Gastrocnemius medialis (tissue), 4 donors: Measurements from ENCODE around the gene KANSL1.

Source experiments
- POLR2A ChIP-seq, 2 donors: fragments of 450-650 bp; IDR thresholded peaks; one replicate each; pipeline ENCODE4 v1.6.1; 2017; ENCODE audit warnings: antibody characterized with exemption in 2 of 2, mild to moderate bottlenecking in 2 of 2, moderate library complexity in 2 of 2
- TF ChIP-seq, protein P1 (sequence below), 5 experiments: fragments of 450-650 bp in 3 of 5; fragments of 200-600 bp in 2 of 5; sonication (generic) in 2 of 5; IDR thresholded peaks in 4 of 5; conservative IDR thresholded peaks in 1 of 5; 1 replicate in 4 of 5; 2 replicates in 1 of 5; pipeline ENCODE4 v1.5.1; 2016 to 2019; ENCODE audit warnings: antibody characterized with exemption in 5 of 5, mild to moderate bottlenecking in 3 of 5, moderate library complexity in 3 of 5

DNA sequence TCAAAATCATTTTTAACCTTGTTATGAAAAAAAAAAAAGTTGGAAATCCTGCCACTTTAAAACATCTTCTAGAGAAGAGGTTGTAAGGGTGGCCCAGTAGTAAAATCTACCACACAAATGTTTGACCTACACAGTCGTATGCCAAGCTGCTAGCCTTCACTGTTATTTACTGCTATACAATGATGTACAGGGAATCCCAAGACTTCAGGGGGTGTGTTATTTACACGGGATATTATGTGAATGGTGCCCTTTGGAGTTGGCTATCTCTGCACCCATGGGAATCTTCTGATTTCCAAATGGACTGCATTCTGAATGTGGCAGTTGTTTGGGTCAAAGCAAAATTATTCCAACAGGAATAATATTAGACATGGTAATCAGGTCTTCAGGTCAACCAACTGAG is 148.2 kb downstream of the KANSL1 start:
- TF ChIP-seq POLR2A (IDR thresholded peaks at IDR 0.05): no peak
- TF ChIP-seq, protein P1, sequence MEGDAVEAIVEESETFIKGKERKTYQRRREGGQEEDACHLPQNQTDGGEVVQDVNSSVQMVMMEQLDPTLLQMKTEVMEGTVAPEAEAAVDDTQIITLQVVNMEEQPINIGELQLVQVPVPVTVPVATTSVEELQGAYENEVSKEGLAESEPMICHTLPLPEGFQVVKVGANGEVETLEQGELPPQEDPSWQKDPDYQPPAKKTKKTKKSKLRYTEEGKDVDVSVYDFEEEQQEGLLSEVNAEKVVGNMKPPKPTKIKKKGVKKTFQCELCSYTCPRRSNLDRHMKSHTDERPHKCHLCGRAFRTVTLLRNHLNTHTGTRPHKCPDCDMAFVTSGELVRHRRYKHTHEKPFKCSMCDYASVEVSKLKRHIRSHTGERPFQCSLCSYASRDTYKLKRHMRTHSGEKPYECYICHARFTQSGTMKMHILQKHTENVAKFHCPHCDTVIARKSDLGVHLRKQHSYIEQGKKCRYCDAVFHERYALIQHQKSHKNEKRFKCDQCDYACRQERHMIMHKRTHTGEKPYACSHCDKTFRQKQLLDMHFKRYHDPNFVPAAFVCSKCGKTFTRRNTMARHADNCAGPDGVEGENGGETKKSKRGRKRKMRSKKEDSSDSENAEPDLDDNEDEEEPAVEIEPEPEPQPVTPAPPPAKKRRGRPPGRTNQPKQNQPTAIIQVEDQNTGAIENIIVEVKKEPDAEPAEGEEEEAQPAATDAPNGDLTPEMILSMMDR (IDR thresholded peaks at IDR 0.05 in 4 of 5, conservative IDR thresholded peaks at IDR 0.05 in 1 of 5): no peak
